NCI-H345 treated with DMSO at 0.1 percent for 48 hours (cell line): Measurements from ENCODE around the gene DRAM1.
A peak's percentile ranks its signal among the peaks of the same experiment; 100 is the strongest.
"Not testable (repeated sequence)": the region's sequence is repeated elsewhere in the genome, so short reads cannot be mapped to it uniquely, and the experiment has no call there.

Experiments used
- DNase-seq: peaks from one replicate; lab custom pipeline; 2025; ENCODE audit not compliant: unreplicated experiment; lab: John Stamatoyannopoulos, UW

The DRAM1 gene

GRCh38 chr12:101876861-101877805 is at the start of gene DRAM1:
TSS of gene DRAM1 (plus strand) at chr12:101877580. CDS start at chr12:101877790, 210 bp downstream.
- peak; percentile 25 for DNase-seq

DNA sequence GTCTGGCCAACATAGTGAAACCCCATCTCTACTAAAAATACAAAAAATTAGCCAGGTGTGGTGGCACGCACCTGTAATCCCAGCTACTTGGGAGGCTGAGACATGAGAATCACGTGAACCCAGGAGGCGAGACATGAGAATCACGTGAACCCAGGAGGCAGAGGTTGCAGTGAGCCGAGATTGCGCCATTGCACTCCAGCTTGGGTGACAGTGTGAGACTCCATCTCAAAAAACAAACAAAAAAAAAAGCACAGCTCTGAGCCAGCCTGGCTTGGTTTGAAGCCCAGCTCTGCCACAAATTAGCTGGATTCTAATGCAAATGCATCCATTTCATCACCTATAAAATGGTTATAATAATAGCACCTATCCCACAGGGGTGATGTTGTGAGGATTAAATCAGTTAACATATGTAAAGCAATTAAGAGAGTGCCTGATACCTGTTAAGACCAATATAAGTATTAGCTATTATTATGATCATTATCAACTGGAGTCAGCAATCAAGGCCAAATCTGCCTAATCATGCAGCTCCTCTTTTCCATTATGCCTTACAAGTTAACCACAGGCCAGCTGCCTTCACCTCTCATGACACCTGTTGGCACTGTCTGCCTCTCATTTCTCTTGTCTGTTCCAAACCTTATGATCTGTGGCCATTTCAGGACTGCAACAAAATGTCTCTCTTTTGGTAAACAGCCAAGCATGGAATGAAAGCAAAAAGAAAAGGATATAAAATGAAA is 48.8 kb upstream of the DRAM1 start:
- no peak for DNase-seq

DNA sequence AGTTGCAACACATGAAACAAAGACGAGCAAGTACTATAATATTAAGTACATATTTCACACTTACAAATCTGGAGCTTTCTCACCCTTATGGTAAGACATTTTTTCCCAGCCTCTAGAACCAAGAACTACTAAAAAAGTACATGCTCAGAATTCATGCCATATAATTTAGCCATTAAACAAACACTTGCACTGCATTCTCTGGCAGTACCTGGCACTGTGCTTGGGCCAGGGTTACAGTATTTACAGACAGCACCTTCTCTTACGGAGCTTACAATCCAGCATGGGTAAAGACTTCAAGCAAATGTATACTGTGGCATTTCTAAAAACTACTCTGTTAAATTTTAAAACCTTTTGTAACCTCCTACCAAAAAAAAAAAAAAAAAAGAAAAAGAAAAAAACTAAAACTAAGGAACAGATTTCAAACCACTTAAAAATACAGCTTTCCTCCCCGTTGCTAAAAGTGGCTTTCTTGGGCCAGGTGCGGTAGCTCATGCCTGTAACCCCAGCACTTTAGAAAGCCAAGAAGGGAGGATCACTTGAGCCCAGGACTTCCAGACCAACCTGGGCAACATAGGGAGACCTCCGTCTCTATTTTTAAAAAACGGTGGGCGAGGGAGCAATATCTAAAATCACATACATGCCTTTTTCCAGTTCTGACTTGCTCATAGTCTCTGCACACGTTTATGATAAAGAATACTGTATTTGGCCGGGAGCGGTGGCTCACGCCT is 47.6 kb upstream of the DRAM1 start:
- DNase-seq: no peak

DNA sequence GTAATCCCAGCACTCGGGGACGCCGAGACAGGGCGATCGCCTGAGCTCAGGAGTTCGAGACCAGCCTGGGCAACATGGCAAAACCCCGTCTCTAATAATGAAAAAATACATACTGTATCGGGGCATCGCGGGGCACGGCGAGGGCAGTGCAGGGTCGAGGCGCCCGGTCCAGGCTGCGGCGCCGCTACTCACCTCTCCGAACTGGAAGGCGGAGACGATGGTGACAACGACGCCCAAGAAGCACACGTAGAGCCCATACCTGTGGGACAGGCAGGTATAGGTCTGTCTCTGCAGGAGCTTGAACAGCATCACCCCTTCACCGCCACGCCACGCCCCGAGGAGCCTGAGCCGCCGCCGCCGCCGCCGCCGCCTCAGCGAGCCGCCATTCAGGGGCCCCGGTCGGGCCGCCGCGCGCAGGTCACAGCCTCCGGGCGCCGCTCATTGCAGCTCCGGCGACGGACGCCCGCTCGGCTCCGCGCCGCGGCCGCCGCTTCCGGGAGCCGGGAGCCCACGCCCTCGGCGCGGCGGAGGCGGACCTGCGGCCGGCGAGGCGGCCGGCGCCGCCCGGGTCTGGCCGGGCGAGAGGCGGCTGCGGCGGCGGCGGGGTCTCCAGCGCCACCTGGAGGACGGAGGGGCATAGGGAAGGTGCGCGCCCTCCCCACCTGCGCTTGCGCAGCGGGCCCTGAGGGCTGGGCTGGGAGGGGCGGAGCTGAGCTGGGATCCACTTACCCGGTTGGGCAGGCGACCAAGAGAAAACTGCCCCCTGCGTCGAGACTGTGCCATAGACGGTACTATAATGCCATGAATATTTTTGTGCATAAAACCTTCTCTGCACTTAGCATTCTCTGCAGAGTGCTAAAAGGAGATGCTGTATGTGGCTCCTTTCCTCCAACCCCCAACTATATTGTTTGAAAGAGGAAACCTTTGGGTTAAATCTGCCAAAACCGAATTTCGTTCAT is 46.7 kb upstream of the DRAM1 start, which contains the start of gene GNPTAB:
GNPTAB (minus strand) TSS at position 593 of the 959 bp plus-strand sequence; CDS start at position 309, 284 bp downstream.
- DNase-seq: peak; percentile 75

GRCh38 chr12:101832030-101832429 is 45.4 kb upstream of the DRAM1 start:
- no peak for DNase-seq

GRCh38 chr12:101838628-101839323 is 38.6 kb upstream of the DRAM1 start:
- no peak for DNase-seq

GRCh38 chr12:101839324-101840283 is 37.8 kb upstream of the DRAM1 start:
- peak; percentile 31 for DNase-seq

- no peak for DNase-seq
Observed at GRCh38 chr12:101841069-101841468, 36.3 kb upstream of the DRAM1 start.

DNA sequence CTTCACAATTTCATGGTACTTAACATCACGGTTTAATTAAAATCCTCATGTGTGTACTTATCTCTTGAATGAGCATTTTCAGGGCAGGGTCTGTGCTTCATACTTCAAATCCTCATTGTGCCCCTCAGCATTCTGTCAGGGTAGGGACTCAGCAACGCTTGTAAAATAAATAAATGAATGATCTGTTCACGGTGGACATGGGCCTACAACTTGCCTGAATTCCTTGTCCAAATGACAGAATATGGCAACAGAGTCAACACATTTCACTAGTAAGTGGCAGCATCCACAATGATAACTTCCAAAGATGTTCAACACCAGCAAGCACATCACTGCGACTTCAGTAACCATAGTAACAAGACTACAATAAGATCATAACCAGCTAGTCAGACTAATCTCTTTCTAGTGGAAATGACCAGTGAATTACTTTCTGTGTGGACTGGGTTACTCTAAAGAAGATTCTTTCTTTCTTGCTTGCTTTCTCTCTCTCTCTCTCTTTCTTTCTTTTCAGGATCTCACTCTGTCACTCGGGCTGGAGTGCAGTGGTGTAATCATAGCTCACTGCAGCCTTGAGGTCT is 32.2 kb upstream of the DRAM1 start:
- DNase-seq: no peak

DNA sequence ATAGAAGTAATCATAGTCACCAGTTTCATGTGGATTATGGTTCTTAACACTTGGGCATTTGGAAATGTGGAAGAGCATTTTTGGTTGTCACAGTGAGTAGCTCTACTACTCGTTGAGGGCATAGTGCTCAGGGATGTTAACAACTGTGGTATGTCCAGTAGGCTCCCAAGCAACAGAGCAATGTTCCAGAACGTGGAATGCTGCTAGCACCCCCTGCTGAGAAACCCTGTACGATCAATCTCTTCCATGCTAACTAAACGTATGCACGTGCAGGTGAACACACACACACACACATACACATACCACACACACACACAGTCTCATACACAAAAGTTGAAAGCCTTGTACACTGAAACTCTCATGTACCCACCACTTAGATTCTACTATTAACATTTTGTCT is 30.1 kb upstream of the DRAM1 start:
- DNase-seq: no peak

GRCh38 chr12:101850199-101850598 is 27.2 kb upstream of the DRAM1 start:
- DNase-seq: no peak

- DNase-seq: no peak
Observed at GRCh38 chr12:101852998-101853397, 24.4 kb upstream of the DRAM1 start.

GRCh38 chr12:101854747-101855146 is 22.6 kb upstream of the DRAM1 start:
- no peak for DNase-seq

- no peak for DNase-seq
Observed at GRCh38 chr12:101855364-101855884, 22.0 kb upstream of the DRAM1 start.

- no peak for DNase-seq
Observed at GRCh38 chr12:101855976-101856375, 21.4 kb upstream of the DRAM1 start.

DNA sequence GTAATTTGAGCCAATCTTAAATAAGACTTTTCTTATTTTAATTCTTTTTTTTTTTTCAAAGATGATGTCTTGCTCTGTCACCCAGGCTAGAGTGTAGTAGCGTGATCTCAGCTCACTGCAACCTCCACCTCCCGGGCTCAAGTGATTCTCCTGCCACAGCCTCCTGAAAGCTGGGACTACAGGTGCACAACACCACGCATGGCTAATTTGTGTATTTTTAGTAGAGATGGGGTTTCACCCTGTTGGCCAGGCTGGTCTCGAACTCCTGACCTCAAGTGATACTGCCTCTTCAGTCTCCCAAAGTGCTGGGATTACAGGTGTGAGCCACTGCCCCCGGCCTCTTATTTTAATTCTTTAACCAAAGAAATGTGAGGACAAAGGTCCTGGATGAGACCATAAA is 20.8 kb upstream of the DRAM1 start:
- DNase-seq: not testable (repeated sequence)

DNA sequence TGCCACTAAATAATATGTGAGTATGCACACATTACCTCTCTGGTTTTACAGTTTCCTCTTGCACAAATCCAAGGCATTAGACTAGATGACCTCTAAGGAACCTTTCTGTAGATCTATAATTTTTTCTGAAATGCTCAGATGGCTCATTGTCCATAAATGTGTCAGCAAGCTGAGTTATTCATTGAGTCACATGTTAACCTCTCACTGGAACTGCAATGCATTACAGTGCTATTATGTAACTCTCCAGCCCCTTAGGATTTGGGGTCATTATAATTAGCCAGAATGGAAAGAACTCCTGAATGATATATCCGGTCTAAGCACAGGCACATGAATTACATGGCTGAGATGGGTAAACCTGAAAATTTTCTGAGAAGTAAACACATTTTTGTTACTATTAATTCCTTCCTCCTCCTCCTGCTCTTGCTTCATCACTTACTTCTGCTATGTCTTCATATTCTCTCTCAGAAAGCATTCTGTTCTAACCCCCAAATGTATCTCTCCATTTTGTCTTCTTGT is 20.3 kb upstream of the DRAM1 start:
- DNase-seq: no peak

- DNase-seq: no peak
Observed at GRCh38 chr12:101858361-101858760, 19.0 kb upstream of the DRAM1 start.
